NCI-H82 treated with DMSO at 0.1 percent for 48 hours (cell line): ENCODE measurements around the gene DNAH6.

Source experiments
- DNase-seq: peaks from one replicate; lab custom pipeline; 2025; ENCODE audit not compliant: unreplicated experiment; lab: John Stamatoyannopoulos, UW

Gene DNAH6

GRCh38 chr2:84793641-84794040 is 277.3 kb downstream of the DNAH6 start:
- DNase-seq = no peak

GRCh38 chr2:84796798-84797197 is 280.5 kb downstream of the DNAH6 start:
- DNase-seq = no peak

- DNase-seq = no peak
Measured at GRCh38 chr2:84797271-84797670, 281.0 kb downstream of the DNAH6 start.

- DNase-seq = no peak
Measured at GRCh38 chr2:84799772-84800171, 283.5 kb downstream of the DNAH6 start.

GRCh38 chr2:84800194-84800805 is 284.0 kb downstream of the DNAH6 start:
- no peak for DNase-seq

DNA sequence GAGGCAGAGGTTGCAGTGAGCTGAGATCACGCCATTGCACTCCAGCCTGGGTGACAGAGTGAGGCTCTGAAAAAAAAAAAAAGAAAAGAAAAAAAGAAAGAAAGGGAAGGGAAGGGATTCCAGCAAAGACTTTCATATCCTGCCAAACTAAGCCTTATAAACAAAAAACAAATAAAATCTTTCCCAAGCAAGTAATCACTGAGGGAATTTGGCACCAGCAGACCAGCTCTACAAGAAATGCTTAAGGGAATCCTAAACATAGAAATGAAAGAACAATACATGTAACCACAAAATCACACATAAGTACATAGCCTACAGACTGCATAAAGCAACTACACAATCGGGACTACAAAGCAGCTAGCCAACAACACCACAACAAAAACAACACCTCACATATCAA is 285.5 kb downstream of the DNAH6 start:
- DNase-seq = no peak

DNA sequence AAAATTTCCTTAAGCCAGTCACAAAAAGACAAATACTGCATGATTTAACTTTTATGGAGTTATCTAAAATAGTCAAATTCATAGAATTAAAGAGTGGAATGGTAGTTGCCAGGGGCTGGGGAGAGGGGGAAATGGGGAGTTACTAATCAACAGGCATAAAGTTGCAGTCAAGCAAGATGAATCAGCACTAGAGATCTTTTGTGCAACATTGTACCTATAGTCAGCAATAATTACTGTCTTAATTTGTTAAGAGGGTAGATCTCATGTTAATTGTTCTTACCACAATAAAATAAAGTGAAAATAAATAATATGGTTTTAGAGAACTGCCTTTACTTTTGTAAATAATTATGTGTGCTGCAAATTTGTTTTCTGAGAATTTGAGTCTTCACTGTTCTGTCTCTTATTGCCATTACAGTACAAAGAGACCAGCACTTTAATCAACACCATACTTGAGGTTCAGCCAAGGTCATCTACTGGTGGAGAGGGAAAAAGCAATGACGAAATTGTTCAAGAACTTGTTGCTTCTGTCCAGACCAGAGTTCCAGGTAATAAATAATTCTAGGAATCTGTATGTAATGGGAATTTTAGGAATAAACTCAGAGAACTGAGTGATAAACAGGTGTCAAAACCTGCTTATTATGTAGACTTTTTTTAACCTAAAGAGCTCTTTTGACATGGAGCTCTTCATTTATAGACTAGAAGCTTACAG is 289.1 kb downstream of the DNAH6 start:
- DNase-seq = no peak

GRCh38 chr2:84807063-84807485 is 290.8 kb downstream of the DNAH6 start:
- no peak for DNase-seq

GRCh38 chr2:84808279-84808678 is 292.0 kb downstream of the DNAH6 start:
- DNase-seq = no peak

- no peak for DNase-seq
Measured at GRCh38 chr2:84811839-84812431, 295.6 kb downstream of the DNAH6 start.

GRCh38 chr2:84815146-84815545 is 298.8 kb downstream of the DNAH6 start:
- DNase-seq = no peak

DNA sequence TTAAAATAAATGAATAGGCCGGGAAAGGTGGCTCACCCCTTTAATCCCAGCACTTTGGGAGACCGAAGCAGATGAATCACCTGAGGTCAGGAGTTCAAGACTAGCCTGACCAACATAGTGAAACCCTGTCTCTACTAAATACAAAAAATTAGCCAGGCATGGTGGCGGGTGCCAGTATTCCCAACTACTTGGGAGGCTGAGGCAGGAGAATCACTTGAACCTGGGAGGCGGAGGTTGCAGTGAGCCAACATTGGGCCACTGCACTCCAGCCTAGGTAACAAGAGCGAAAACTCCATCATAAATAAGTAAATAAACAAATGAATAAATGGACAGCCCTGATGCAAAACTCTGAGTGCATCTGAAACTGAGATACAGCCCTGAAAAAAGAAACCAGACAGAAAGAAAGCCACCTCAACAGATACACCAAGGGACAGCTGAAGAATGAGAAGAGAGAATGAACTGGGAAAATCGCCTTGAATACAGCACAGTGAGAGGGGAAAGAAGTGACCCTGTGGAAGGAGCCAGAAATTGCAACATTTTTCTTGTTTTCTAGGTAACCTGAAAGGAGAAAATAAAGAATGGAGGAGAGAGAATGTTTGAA is 300.2 kb downstream of the DNAH6 start:
- DNase-seq = no peak

- no peak for DNase-seq
Measured at GRCh38 chr2:84817239-84817655, 300.9 kb downstream of the DNAH6 start.

- DNase-seq = no peak
Measured at GRCh38 chr2:84821806-84822205, 305.5 kb downstream of the DNAH6 start.

- DNase-seq = no peak
Measured at GRCh38 chr2:84823229-84823628, 306.9 kb downstream of the DNAH6 start.

DNA sequence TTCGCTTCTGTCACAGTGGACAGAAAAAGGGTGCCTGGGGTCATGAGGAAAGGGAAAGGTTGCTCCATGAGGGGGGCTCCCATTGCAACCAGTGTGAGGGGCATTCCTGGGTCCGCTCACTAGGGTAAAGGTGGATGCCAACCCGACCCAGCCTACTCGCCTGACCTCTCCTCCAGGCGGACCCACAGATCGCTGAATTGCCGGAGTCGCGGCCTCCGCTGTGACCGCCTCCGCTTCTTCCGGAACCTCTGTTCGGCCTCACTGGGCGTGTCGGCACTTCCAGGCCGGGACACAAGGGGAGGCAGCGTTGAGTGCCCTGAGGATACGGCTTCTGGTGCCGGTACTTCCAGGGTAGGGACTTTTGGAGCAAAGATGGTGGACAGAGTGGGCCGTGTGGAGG is 307.5 kb downstream of the DNAH6 start:
- no peak for DNase-seq

- no peak for DNase-seq
Measured at GRCh38 chr2:84827978-84828575, 311.8 kb downstream of the DNAH6 start.

- no peak for DNase-seq
Measured at GRCh38 chr2:84829693-84830092, 313.4 kb downstream of the DNAH6 start.

- DNase-seq = no peak
Measured at GRCh38 chr2:84830095-84830494, 313.8 kb downstream of the DNAH6 start.

GRCh38 chr2:84830758-84831500 is 314.6 kb downstream of the DNAH6 start:
- DNase-seq = no peak
